Testis (tissue), 3 donors: ENCODE measurements around the gene SLC38A3. TPM values are rescaled to one million over a fixed set of nuclear protein-coding genes. Genes with fewer than 3 reads are reported as not detected.

Experiments used
- DNase-seq: peaks from one replicate; pipeline ENCODE4 v3.0.0-alpha.2; 2019
- H3K27ac ChIP-seq, 2 donors: fragments of 200-600 bp; sonication (generic); one replicate each; pipeline ENCODE4 v1.5.1; 2019
- H3K27me3 ChIP-seq: fragments of 200-600 bp; sonication (generic); one replicate; pipeline ENCODE4 v1.5.1; 2019
- H3K36me3 ChIP-seq: fragments of 200-600 bp; sonication (generic); one replicate; pipeline ENCODE4 v1.5.1; 2017; ENCODE audit warnings: low read depth; ENCODE audit errors: missing control alignments
- H3K4me1 ChIP-seq: fragments of 200-600 bp; sonication (generic); one replicate; pipeline ENCODE4 v1.5.1; 2019
- H3K4me3 ChIP-seq, 2 donors: fragments of 200-600 bp; sonication (generic); one replicate each; pipeline ENCODE4 v1.5.1; 2017 to 2019
- H3K9me3 ChIP-seq: fragments of 200-600 bp; sonication (generic); one replicate; pipeline ENCODE4 v1.5.1; 2017
- POLR2A ChIP-seq: fragments of 450-650 bp; IDR thresholded peaks from one replicate; pipeline ENCODE4 v1.6.1; 2017; ENCODE audit warnings: antibody characterized with exemption, mild to moderate bottlenecking, moderate library complexity
- WGBS, 2 donors: methylation state at CpG; one replicate each; pipeline ENCODE4 v1.1.5; 2018; 5-methylcytosine and 5-hydroxymethylcytosine counted together
- intact Hi-C: fragments of 100-400 bp; cut with DNase I; formaldehyde crosslinking; loops from one replicate; pipeline ENCODE4 v1.15.1; 2023; ENCODE audit warnings: low total_unique reads
- polyA plus RNA-seq: library from polyadenylated mRNA; stranded (reverse); fragments of 350-450 nt; fragmentation: Illumina TruSeq; extraction: RNeasy Lipid Tissue Mini Kit (QIAGEN cat#74804); gene quantifications from one replicate; pipeline ENCODE4 v1.2.3, GENCODE V29; 2014; ENCODE audit warnings: low read depth, low replicate concordance; ENCODE audit not compliant: insufficient read depth
- total RNA-seq, 2 donors: library from RNA; depleted of rRNA; stranded (reverse); fragments of >200 nt; gene quantifications; one replicate each; pipeline ENCODE4 v1.2.3, GENCODE V29; 2016
- TF ChIP-seq, protein P1 (sequence below), 3 experiments: fragments of 450-650 bp in 2 of 3; fragments of 200-600 bp in 1 of 3; sonication (generic) in 1 of 3; IDR thresholded peaks; one replicate each; pipeline ENCODE4 v1.5.1; 2016 to 2019; ENCODE audit warnings: antibody characterized with exemption in 3 of 3, mild to moderate bottlenecking in 2 of 3, moderate library complexity in 1 of 3

The SLC38A3 gene
- total and polyA plus RNA-seq, 3 donors from 2014 or later, result 3.4 to 5.4 (median 4.3) TPM

- H3K36me3 ChIP-seq, result no peaks in the 10 kb centered on the region
- no peaks in the 10 kb centered on the region for H3K27me3 ChIP-seq
- DNase-seq, result peak; percentile 54
- no peaks in the 10 kb centered on the region for H3K9me3 ChIP-seq
- TF ChIP-seq POLR2A, result no peak
- TF ChIP-seq, protein P1, sequence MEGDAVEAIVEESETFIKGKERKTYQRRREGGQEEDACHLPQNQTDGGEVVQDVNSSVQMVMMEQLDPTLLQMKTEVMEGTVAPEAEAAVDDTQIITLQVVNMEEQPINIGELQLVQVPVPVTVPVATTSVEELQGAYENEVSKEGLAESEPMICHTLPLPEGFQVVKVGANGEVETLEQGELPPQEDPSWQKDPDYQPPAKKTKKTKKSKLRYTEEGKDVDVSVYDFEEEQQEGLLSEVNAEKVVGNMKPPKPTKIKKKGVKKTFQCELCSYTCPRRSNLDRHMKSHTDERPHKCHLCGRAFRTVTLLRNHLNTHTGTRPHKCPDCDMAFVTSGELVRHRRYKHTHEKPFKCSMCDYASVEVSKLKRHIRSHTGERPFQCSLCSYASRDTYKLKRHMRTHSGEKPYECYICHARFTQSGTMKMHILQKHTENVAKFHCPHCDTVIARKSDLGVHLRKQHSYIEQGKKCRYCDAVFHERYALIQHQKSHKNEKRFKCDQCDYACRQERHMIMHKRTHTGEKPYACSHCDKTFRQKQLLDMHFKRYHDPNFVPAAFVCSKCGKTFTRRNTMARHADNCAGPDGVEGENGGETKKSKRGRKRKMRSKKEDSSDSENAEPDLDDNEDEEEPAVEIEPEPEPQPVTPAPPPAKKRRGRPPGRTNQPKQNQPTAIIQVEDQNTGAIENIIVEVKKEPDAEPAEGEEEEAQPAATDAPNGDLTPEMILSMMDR (IDR thresholded peaks at IDR 0.05), result no peak
- H3K4me3 ChIP-seq, result no peak overlapping the region
- intact Hi-C loops, result loop anchor here (10.0 kb wide), 1 partner anchor 70 kb away; the partner anchor contains the start of genes HYAL2 and TUSC2
- WGBS, 2 donors, result 90 to 91% methylated on average over 4 to 8 of the region's 8 CpGs
- H3K4me1 ChIP-seq, result peaks cover 19% of the 10 kb centered on the region
- peak overlapping the region; percentile 50 to 51 for H3K27ac ChIP-seq
These were observed 49.6 kb downstream of the SLC38A3 start for GRCh38 chr3:50254577-50255250.

DNA sequence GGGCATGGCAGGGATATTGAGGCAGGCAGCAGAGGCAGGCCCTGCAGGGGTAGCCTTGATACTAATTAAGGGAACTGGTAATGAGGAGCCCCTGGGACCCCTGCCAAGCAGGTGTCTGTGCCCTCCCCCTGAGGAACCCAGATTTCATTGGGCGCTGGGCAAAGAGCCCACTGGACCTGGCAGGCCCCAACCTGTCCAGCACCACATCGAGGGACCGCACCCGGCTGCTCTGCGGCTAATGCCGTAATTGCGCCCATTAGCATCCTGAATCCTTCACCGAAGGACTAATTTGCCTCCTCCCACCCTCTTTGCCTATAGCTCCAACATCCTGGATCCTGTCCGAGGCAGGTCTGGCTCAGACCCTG, 50.2 kb downstream of the SLC38A3 start:
- Histone ChIP-seq H3K27ac (peak overlapping the region in 1 of 2 donors; percentile 51), H3K36me3 (no peaks in the 10 kb centered on the region), H3K4me1 (peaks cover 16% of the 10 kb centered on the region), H3K27me3 (no peaks in the 10 kb centered on the region), H3K4me3 (no peak overlapping the region), H3K9me3 (no peaks in the 10 kb centered on the region)
- WGBS, 2 donors, result 89 to 91% methylated on average over 7 to 9 of the region's 9 CpGs
- TF ChIP-seq, protein P1 (IDR thresholded peaks at IDR 0.05), result no peak
- TF ChIP-seq POLR2A, result no peak
- intact Hi-C loops, result loop anchor here (10.0 kb wide), 1 partner anchor 70 kb away; the partner anchor contains the start of genes HYAL2 and TUSC2
- DNase-seq, result no peak

- DNase-seq, result peak; percentile 53
- H3K36me3 ChIP-seq, result no peaks in the 10 kb centered on the region
These were observed 52.2 kb downstream of the SLC38A3 start for GRCh38 chr3:50256978-50257890.

GRCh38 chr3:50258029-50258680, 53.1 kb downstream of the SLC38A3 start:
- Histone ChIP-seq H3K4me3 (no peak overlapping the region), H3K27ac (peak overlapping the region in 1 of 2 donors; percentile 99), H3K36me3 (no peaks in the 10 kb centered on the region), H3K4me1 (peaks cover 20% of the 10 kb centered on the region), H3K27me3 (no peaks in the 10 kb centered on the region), H3K9me3 (no peaks in the 10 kb centered on the region)
- TF ChIP-seq, protein P1 (IDR thresholded peaks at IDR 0.05), result no peak
- TF ChIP-seq POLR2A, result no peak
- DNase-seq, result no peak
- 91 to 94% methylated on average over 15 to 17 of the region's 17 CpGs for WGBS, 2 donors
- intact Hi-C loops, result loop anchor here (10.0 kb wide), 1 partner anchor 67 kb away; the partner anchor contains the start of genes HYAL2 and TUSC2

More at GRCh38 chr3:50256978-50257890, 52.2 kb downstream of the SLC38A3 start:
- no peaks in the 10 kb centered on the region for H3K27me3 ChIP-seq
- peaks cover 20% of the 10 kb centered on the region for H3K4me1 ChIP-seq
- TF ChIP-seq, protein P1 (IDR thresholded peaks at IDR 0.05), result peak in 1 of 3 experiments; percentile 9
- no peak for TF ChIP-seq POLR2A
- intact Hi-C loops, result loop anchor here (10.0 kb wide), 1 partner anchor 68 kb away; the partner anchor contains the start of genes HYAL2 and TUSC2
- H3K4me3 ChIP-seq, result no peak overlapping the region
- H3K27ac ChIP-seq, result no peak overlapping the region
- WGBS, 2 donors, result 89 to 92% methylated on average over 20 of the region's 20 CpGs
- no peaks in the 10 kb centered on the region for H3K9me3 ChIP-seq
